H1 (cell line): ENCODE data around the gene PLPPR1. TPM values are rescaled to one million over a fixed set of nuclear protein-coding genes. Genes with fewer than 3 reads are reported as not detected.
A peak's percentile ranks its signal among the peaks of the same experiment; 100 is the strongest.

Experiments used
- CTCF ChIA-PET: fragments of 300-600 bp; sonication (Branson Sonifier 250); formaldehyde crosslinking; loops from one replicate; lab custom pipeline; 2021; ENCODE audit not compliant: partially characterized antibody; lab: Charles Lee
- POLR2A ChIA-PET: fragments of 300-600 bp; sonication (Branson Sonifier 250); formaldehyde crosslinking; loops from one replicate; lab custom pipeline; 2021; ENCODE audit warnings: inconsistent platforms; ENCODE audit not compliant: partially characterized antibody; lab: Charles Lee
- DNase-seq, 2 experiments: peaks; one replicate each; pipeline versions ENCODE4 v3.0.0 to v3.0.0-alpha.2; 2010 to 2022; ENCODE audit warnings: low spot score in 2 of 2, low read depth in 1 of 2, mixed read lengths in 1 of 2
- FAIRE-seq: peaks from 2 replicates; lab custom pipeline; 2011; peaks lifted over from hg19 to GRCh38; lab: Jason Lieb, UNC
- H2AFZ ChIP-seq: 2 replicates; pipeline ENCODE4 v1.8.1; 2012; ENCODE audit warnings: low read length, inconsistent platforms
- H2AK5ac ChIP-seq: 2 replicates; pipeline ENCODE4 v1.6.1; 2013; ENCODE audit warnings: low read depth, low read length
- H2BK120ac ChIP-seq: replicated peaks from 2 replicates; pipeline ENCODE3; 2013; ENCODE audit warnings: low read depth, low read length, inconsistent platforms
- H2BK12ac ChIP-seq: 2 replicates; pipeline ENCODE4 v1.6.1; 2013; ENCODE audit warnings: low read depth, low read length
- H2BK15ac ChIP-seq: 2 replicates; pipeline ENCODE4 v1.6.1; 2013; ENCODE audit warnings: low read length
- H2BK20ac ChIP-seq: 2 replicates; pipeline ENCODE4 v1.6.1; 2013; ENCODE audit warnings: low read length
- H2BK5ac ChIP-seq: 2 replicates; pipeline ENCODE4 v1.6.1; 2013; ENCODE audit warnings: low read depth, low read length
- H3K14ac ChIP-seq: 2 replicates; pipeline ENCODE4 v1.6.1; 2013; ENCODE audit warnings: inconsistent platforms; ENCODE audit not compliant: insufficient read length
- H3K18ac ChIP-seq: 2 replicates; pipeline ENCODE4 v1.6.1; 2013; ENCODE audit warnings: low read length; ENCODE audit errors: extremely low read depth
- H3K23ac ChIP-seq: 2 replicates; pipeline ENCODE4 v1.6.1; 2013; ENCODE audit warnings: inconsistent platforms; ENCODE audit not compliant: insufficient read length
- H3K23me2 ChIP-seq: 2 replicates; pipeline ENCODE4 v1.6.1; 2013; ENCODE audit warnings: low read depth, low read length
- H3K27ac ChIP-seq: 2 replicates; pipeline ENCODE4 v1.6.1; 2011; ENCODE audit warnings: low read depth, low read length, inconsistent platforms
- H3K27me3 ChIP-seq, 4 experiments: replicated peaks in 1 of 4; 1 replicate in 1 of 4; 2 replicates in 3 of 4; pipeline versions ENCODE4 v1.6.1 to v1.8.1; 2011 to 2013; ENCODE audit warnings: low read length in 3 of 4, mild to moderate bottlenecking in 3 of 4, inconsistent platforms in 2 of 4, mixed read lengths in 2 of 4, moderate library complexity in 1 of 4; ENCODE audit not compliant: control insufficient read depth in 3 of 4, insufficient read depth in 3 of 4; ENCODE audit errors: extremely low read depth in 1 of 4
- H3K36me3 ChIP-seq, 4 experiments: 2 replicates each; pipeline versions ENCODE4 v1.6.1 to v1.8.1; 2011 to 2013; ENCODE audit warnings: mild to moderate bottlenecking in 4 of 4, low read length in 3 of 4, moderate library complexity in 2 of 4, control low read depth in 1 of 4, inconsistent platforms in 1 of 4; ENCODE audit not compliant: insufficient read depth in 4 of 4, control insufficient read depth in 2 of 4
- H3K4ac ChIP-seq: replicated peaks from 2 replicates; pipeline ENCODE3; 2013; ENCODE audit warnings: low read length, low read depth, mixed read lengths, inconsistent platforms; ENCODE audit not compliant: insufficient read length
- H3K4me1 ChIP-seq, 4 experiments: replicated peaks in 1 of 4; 1 replicate in 1 of 4; 2 replicates in 3 of 4; pipeline versions ENCODE4 v1.6.1 to v1.8.1; 2011 to 2013; ENCODE audit warnings: low read length in 3 of 4, inconsistent platforms in 2 of 4, mixed read lengths in 1 of 4; ENCODE audit not compliant: insufficient read depth in 4 of 4, control insufficient read depth in 3 of 4
- H3K4me2 ChIP-seq, 2 experiments: 2 replicates each; pipeline versions ENCODE4 v1.6.1 to v1.8.1; 2011 to 2013; ENCODE audit warnings: low read depth in 2 of 2, low read length in 2 of 2, control low read depth in 1 of 2, inconsistent platforms in 1 of 2, mild to moderate bottlenecking in 1 of 2; ENCODE audit not compliant: insufficient read depth in 1 of 2
- H3K4me3 ChIP-seq, 4 experiments: fragments of 200-600, 300-600 bp in 1 of 4; sonication (generic), shearing (Covaris generic), sonication (Bioruptor Twin) in 1 of 4; 2 replicates each; pipeline versions ENCODE4 v1.5.1 to v1.8.1; 2011 to 2016; ENCODE audit warnings: low read length in 4 of 4, low read depth in 3 of 4, control low read depth in 2 of 4, inconsistent platforms in 2 of 4, mild to moderate bottlenecking in 2 of 4, mixed read lengths in 1 of 4, moderate library complexity in 1 of 4; ENCODE audit not compliant: insufficient read depth in 2 of 4; ENCODE audit errors: extremely low read depth in 1 of 4
- H3K56ac ChIP-seq: replicated peaks from 2 replicates; pipeline ENCODE3; 2013; ENCODE audit warnings: low read depth, mild to moderate bottlenecking, mixed read lengths, low read length, inconsistent platforms; ENCODE audit not compliant: insufficient read length
- H3K79me1 ChIP-seq: 2 replicates; pipeline ENCODE4 v1.6.1; 2013; ENCODE audit warnings: low read depth, low read length, control low read depth
- H3K79me2 ChIP-seq, 2 experiments: 2 replicates each; pipeline versions ENCODE4 v1.6.1 to v1.8.1; 2012 to 2013; ENCODE audit warnings: low read length in 2 of 2, mild to moderate bottlenecking in 2 of 2, inconsistent platforms in 1 of 2; ENCODE audit not compliant: insufficient read depth in 2 of 2, control insufficient read depth in 1 of 2
- H3K9ac ChIP-seq, 4 experiments: replicated peaks in 1 of 4; 1 replicate in 1 of 4; 2 replicates in 3 of 4; pipeline versions ENCODE4 v1.6.1 to v1.8.1; 2011 to 2013; ENCODE audit warnings: low read depth in 3 of 4, low read length in 3 of 4, control low read depth in 2 of 4, mild to moderate bottlenecking in 2 of 4, moderate library complexity in 2 of 4, inconsistent platforms in 1 of 4; ENCODE audit errors: extremely low read depth in 1 of 4
- H3K9me3 ChIP-seq, 2 experiments: 2 replicates each; pipeline versions ENCODE4 v1.6.1 to v1.8.1; 2012 to 2013; ENCODE audit warnings: mild to moderate bottlenecking in 2 of 2, moderate library complexity in 2 of 2, control low read depth in 1 of 2, inconsistent platforms in 1 of 2, low read depth in 1 of 2, low read length in 1 of 2, mixed read lengths in 1 of 2; ENCODE audit not compliant: insufficient read depth in 2 of 2
- H4K20me1 ChIP-seq, 2 experiments: replicated peaks in 1 of 2; 2 replicates each; pipeline versions ENCODE3 to v1.8.1; 2011 to 2013; ENCODE audit warnings: inconsistent platforms in 2 of 2, low read length in 2 of 2, mild to moderate bottlenecking in 1 of 2; ENCODE audit not compliant: insufficient read depth in 2 of 2, control insufficient read depth in 1 of 2
- H4K5ac ChIP-seq: 2 replicates; pipeline ENCODE4 v1.6.1; 2013; ENCODE audit warnings: low read length, low read depth, mixed read lengths, inconsistent platforms; ENCODE audit not compliant: insufficient read length
- H4K8ac ChIP-seq: 2 replicates; pipeline ENCODE4 v1.8.0; 2013; ENCODE audit warnings: mild to moderate bottlenecking, moderate library complexity, low read length, inconsistent platforms; ENCODE audit not compliant: insufficient read depth; ENCODE audit errors: extremely low read depth
- H4K91ac ChIP-seq: replicated peaks from 2 replicates; pipeline ENCODE3; 2013; ENCODE audit warnings: low read length, mixed read lengths, inconsistent platforms; ENCODE audit not compliant: insufficient read length
- ASH2L ChIP-seq: fragments of 200-600, 300-600 bp; sonication (generic); IDR thresholded peaks from one replicate; pipeline ENCODE4 v1.7.1; 2017; ENCODE audit warnings: low read length
- CEBPB ChIP-seq: IDR thresholded peaks from 2 replicates; pipeline ENCODE4 v1.6.1; 2012; ENCODE audit warnings: low read depth, low read length
- NRF1 ChIP-seq: IDR thresholded peaks from 2 replicates; pipeline ENCODE4 v1.6.1; 2011; ENCODE audit warnings: mild to moderate bottlenecking, low read depth, low read length, improper control_type of control experiment
- PHF8 ChIP-seq: fragments of 200-600 bp; sonication (generic); conservative IDR thresholded peaks from 2 replicates; pipeline ENCODE4 v1.7.1; 2012; ENCODE audit warnings: low read depth, mild to moderate bottlenecking, inconsistent platforms, low read length, moderate library complexity
- RFX5 ChIP-seq: IDR thresholded peaks from 2 replicates; pipeline ENCODE4 v1.6.1; 2011; ENCODE audit warnings: low read depth, low read length, improper control_type of control experiment, borderline replicate concordance
- RNF2 ChIP-seq: fragments of 200-900, 300-1000 bp; sonication (generic); IDR thresholded peaks from 2 replicates; pipeline ENCODE4 v1.7.1; 2016; ENCODE audit warnings: borderline replicate concordance, low read depth, mild to moderate bottlenecking, antibody characterized with exemption, low read length; ENCODE audit not compliant: poor library complexity, severe bottlenecking; ENCODE audit errors: missing control alignments
- SP1 ChIP-seq: IDR thresholded peaks from 2 replicates; pipeline ENCODE4 v1.6.1; 2011; ENCODE audit warnings: low read depth, low read length
- SP2 ChIP-seq: IDR thresholded peaks from 2 replicates; pipeline ENCODE4 v1.6.1; 2012; ENCODE audit warnings: mild to moderate bottlenecking, low read length, inconsistent platforms
- SP4 ChIP-seq: IDR thresholded peaks from 2 replicates; pipeline ENCODE4 v1.6.1; 2012; ENCODE audit warnings: low read length, inconsistent platforms
- SRF ChIP-seq: IDR thresholded peaks from 2 replicates; pipeline ENCODE4 v1.6.1; 2011; ENCODE audit warnings: mild to moderate bottlenecking, low read depth, low read length, moderate library complexity
- TAF7 ChIP-seq: optimal IDR thresholded peaks from 2 replicates; pipeline ENCODE3; 2011; ENCODE audit warnings: low read depth, mild to moderate bottlenecking, inconsistent platforms, low read length, moderate library complexity, borderline replicate concordance
- ZNF274 ChIP-seq: IDR thresholded peaks from 2 replicates; pipeline ENCODE4 v1.7.0; 2012; ENCODE audit warnings: low read length, borderline replicate concordance; ENCODE audit errors: extremely low read depth
- WGBS, 2 experiments: shearing (Covaris generic) in 1 of 2; methylation state at CpG; one replicate each; pipeline versions ENCODE4 v1.1.6 to v1.1.7; 2013 to 2015; ENCODE audit warnings: low lambda C conversion rate in 2 of 2, mixed read lengths in 2 of 2, inconsistent platforms in 1 of 2, low coverage in 1 of 2, missing lambda C conversion rate in 1 of 2; ENCODE audit not compliant: insufficient replicate concordance in 2 of 2, insufficient coverage in 1 of 2, insufficient read length in 1 of 2; ENCODE audit errors: extremely low coverage in 1 of 2, missing lambda C conversion rate in 1 of 2; 5-methylcytosine and 5-hydroxymethylcytosine counted together
- polyA plus RNA-seq, 7 experiments: library from polyadenylated mRNA; depleted of rRNA in 3 of 7; stranded (reverse) in 5 of 7; unstranded in 2 of 7; fragments of >200 nt in 5 of 7; fragments of 200-250 nt in 2 of 7; gene quantifications; 1 replicate in 5 of 7; 2 replicates in 1 of 7; 4 replicates in 1 of 7; pipeline versions ENCODE4 v1.2.1 to v1.2.3, GENCODE V29; 2011 to 2013; ENCODE audit warnings: missing spikeins in 2 of 7, mixed read lengths in 2 of 7
- total RNA-seq: library from RNA; stranded (reverse); fragmentation: NEBNext Ultra II Directional; extraction: Animal tissue kit (Norgen Biotek cat#: 25700); gene quantifications from 2 replicates; pipeline ENCODE4 v1.2.1, GENCODE V29; 2021

Gene PLPPR1
- total and polyA plus RNA-seq, 2 of the 8 experiments (the other 6 are each of a cell fraction or from before 2014, with no cell fraction given), result 1.4 to 1.8 TPM

DNA sequence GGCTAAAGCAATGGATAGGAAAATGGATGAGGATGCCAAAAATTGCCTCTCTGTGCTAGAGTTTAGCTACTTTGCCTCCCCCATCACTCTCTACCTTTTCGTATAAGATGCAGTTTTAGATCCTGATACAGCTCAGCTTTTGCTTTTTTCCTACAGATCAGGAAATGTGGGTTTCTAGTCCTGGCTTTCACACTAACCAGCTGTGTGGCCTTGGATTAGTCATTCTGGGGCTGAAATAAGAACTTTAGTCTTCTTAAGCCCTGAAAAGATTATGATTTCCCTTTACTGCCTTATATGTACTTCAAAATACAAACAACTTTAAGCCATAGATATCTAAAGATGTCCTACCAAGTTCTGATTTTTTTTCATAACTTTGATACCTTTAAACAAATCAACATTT lies 239.9 kb downstream of the PLPPR1 start:
- H2BK120ac ChIP-seq, result no peak overlapping the region
- H4K91ac ChIP-seq, result no peak overlapping the region
- H4K20me1 ChIP-seq, result no peaks in the 10 kb centered on the region
- H3K79me2 ChIP-seq, result no peaks in the 10 kb centered on the region
- no peak overlapping the region for H3K18ac ChIP-seq
- H4K5ac ChIP-seq, result no peak overlapping the region
- H3K27me3 ChIP-seq, result no peaks in the 10 kb centered on the region
- no peaks in the 10 kb centered on the region for H3K9me3 ChIP-seq
- H3K56ac ChIP-seq, result no peak overlapping the region
- no peaks in the 10 kb centered on the region for H3K79me1 ChIP-seq
- H2BK20ac ChIP-seq, result no peak overlapping the region
- DNase-seq (no peak), FAIRE-seq (no peak)
- peaks cover 7 to 16% (median 11%) of the 10 kb centered on the region in 4 experiments; a peak in 6 of 7 replicates for H3K4me1 ChIP-seq
- ChIA-PET POLR2A (no interaction called here), CTCF (interaction anchor here (1.2 kb wide), 1 partner anchor 35 kb away, joined by 3 read pairs; no protein-coding TSS in a partner anchor)
- H2BK15ac ChIP-seq, result no peak overlapping the region
- no peaks in the 10 kb centered on the region for H3K23me2 ChIP-seq
- no peak overlapping the region for H3K23ac ChIP-seq
- H2BK5ac ChIP-seq, result no peak overlapping the region
- no peak for TF ChIP-seq RNF2
- no peak for TF ChIP-seq ASH2L
- TF ChIP-seq PHF8, result no peak
- TF ChIP-seq NRF1, result no peak
- no peak for TF ChIP-seq SRF
- no peak for TF ChIP-seq RFX5
- no peak for TF ChIP-seq SP1
- TF ChIP-seq SP2, result no peak
- TF ChIP-seq SP4, result no peak
- TF ChIP-seq ZNF274, result no peak
- no peak for TF ChIP-seq TAF7
- TF ChIP-seq CEBPB, result no peak
- no peaks in the 10 kb centered on the region for H3K36me3 ChIP-seq
- H2AFZ ChIP-seq, result 0 out of 2 replicates have a peak overlapping the region, but pooled peaks have one; percentile 46
- H2BK12ac ChIP-seq, result no peak overlapping the region
- H3K27ac ChIP-seq, result no peak overlapping the region
- no peak overlapping the region for H3K14ac ChIP-seq
- no peak overlapping the region for H3K4me2 ChIP-seq
- WGBS, 2 experiments, result 93% methylated on average over 1 of the region's 1 CpG; no CpG with 5 or more reads in 1 of the 2 experiments
- H3K9ac ChIP-seq, result no peak overlapping the region
- no peak overlapping the region for H2AK5ac ChIP-seq
- no peak overlapping the region for H3K4me3 ChIP-seq
- no peak overlapping the region for H3K4ac ChIP-seq
- H4K8ac ChIP-seq, result no peak overlapping the region
